ENCODE results near the gene NUPR2. TPM values are rescaled to one million over a fixed set of nuclear protein-coding genes. Genes with fewer than 3 reads are reported as not detected.
A peak's percentile ranks its signal among the peaks of the same experiment; 100 is the strongest.
"Not testable (repeated sequence)": the region's sequence is repeated elsewhere in the genome, so short reads cannot be mapped to it uniquely, and the experiment has no call there.

Gene NUPR2, protein sequence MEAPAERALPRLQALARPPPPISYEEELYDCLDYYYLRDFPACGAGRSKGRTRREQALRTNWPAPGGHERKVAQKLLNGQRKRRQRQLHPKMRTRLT
- total RNA-seq (10.3 TPM), polyA plus RNA-seq (ENCODE audit: insufficient read depth, low read depth, low replicate concordance) (39.6 TPM)
- long read RNA-seq, donor 1, partial matches to known transcripts: 0 of 1 reads
- long read RNA-seq, donor 1, other reads (novel, unspliced or antisense): 0 of 1 reads
- long read RNA-seq, donor 2, partial matches to known transcripts: 0 of 2 reads
- long read RNA-seq, donor 2, other reads (novel, unspliced or antisense): 0 of 2 reads
- long read RNA-seq, donor 3, partial matches to known transcripts: 0 of 4 reads
- long read RNA-seq, donor 3, other reads (novel, unspliced or antisense): 0 of 4 reads
- long read RNA-seq, donor 4, partial matches to known transcripts: 0 of 1 reads
- long read RNA-seq, donor 4, other reads (novel, unspliced or antisense): 0 of 1 reads
- long read RNA-seq, donor 5: 0 reads
- long read RNA-seq, donor 6, transcript NUPR2-201 (2 exons, 603 nt): major isoform, 12 of 12 reads
- long read RNA-seq, donor 6, partial matches to known transcripts: 0 of 12 reads
- long read RNA-seq, donor 6, other reads (novel, unspliced or antisense): 0 of 12 reads
- long read RNA-seq, donor 7, transcript NUPR2-201 (2 exons, 603 nt): major isoform, 6 of 6 reads
- long read RNA-seq, donor 7, partial matches to known transcripts: 0 of 6 reads
- long read RNA-seq, donor 7, other reads (novel, unspliced or antisense): 0 of 6 reads
- long read RNA-seq, donor 8, transcript NUPR2-201 (2 exons, 603 nt): major isoform, 5 of 5 reads
- long read RNA-seq, donor 8, partial matches to known transcripts: 0 of 5 reads
- long read RNA-seq, donor 8, other reads (novel, unspliced or antisense): 0 of 5 reads
- long read RNA-seq, donor 9, transcript NUPR2-201 (2 exons, 603 nt): major isoform, 6 of 6 reads
- long read RNA-seq, donor 9, partial matches to known transcripts: 0 of 6 reads
- long read RNA-seq, donor 9, other reads (novel, unspliced or antisense): 0 of 6 reads
- long read RNA-seq, donor 10: 0 reads

DNA sequence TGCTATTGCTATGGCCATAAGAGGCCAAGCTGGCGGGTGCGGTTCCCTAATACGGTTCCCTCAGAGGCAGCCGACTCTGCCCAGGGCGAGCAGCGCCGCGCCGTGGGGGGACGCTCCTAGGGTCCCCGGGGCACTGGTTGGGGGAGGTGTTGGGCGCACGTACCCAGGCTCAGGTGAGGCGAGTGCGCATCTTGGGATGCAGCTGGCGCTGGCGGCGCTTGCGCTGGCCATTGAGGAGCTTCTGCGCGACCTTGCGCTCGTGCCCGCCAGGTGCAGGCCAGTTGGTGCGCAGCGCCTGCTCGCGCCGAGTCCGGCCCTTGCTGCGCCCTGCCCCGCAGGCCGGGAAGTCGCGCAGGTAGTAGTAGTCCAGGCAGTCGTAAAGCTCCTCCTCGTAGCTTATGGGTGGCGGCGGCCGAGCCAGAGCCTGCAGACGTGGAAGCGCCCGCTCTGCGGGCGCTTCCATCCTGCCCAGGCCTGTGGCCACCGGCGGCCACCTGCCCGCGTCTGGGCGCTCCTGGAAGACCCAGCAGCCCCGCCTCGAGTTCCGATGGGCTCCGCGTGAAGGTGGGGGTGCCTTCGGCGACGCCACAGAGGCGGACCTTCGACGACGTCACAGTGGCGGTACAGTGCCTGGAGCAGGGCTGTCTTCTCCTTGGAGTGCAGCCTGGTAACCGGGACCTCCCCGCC, at the start of gene NUPR2:
Gene NUPR2, minus strand, starts transcription at position 566 of the 687 bp plus-strand sequence. Its CDS starts 103 bp downstream, at position 463.
- no peaks in the 10 kb centered on the region for H3K9me3 ChIP-seq (ENCODE audit: control insufficient read depth in 2 of 3, insufficient read depth in 1 of 3, low read length in 3 of 3)
- intact Hi-C loops (cut with DNase I): no loop called here
- peak within 1 kb of the TSS in 1 of 3 donors; percentile 51 for H3K9ac ChIP-seq (ENCODE audit: low read length in 3 of 3)
- no peaks in the 10 kb centered on the region for H3K4me1 ChIP-seq (ENCODE audit: control insufficient read depth in 2 of 3, insufficient read depth in 2 of 3, low read depth in 1 of 3, low read length in 3 of 3)
- no peaks in the 10 kb centered on the region for H3K36me3 ChIP-seq (ENCODE audit: control insufficient read depth in 2 of 3, insufficient read depth in 3 of 3, low read length in 3 of 3)
- no peaks in the 10 kb centered on the region for H3K27me3 ChIP-seq (ENCODE audit: control insufficient read depth, insufficient read depth, low read length)
- TF ChIP-seq, protein P1, sequence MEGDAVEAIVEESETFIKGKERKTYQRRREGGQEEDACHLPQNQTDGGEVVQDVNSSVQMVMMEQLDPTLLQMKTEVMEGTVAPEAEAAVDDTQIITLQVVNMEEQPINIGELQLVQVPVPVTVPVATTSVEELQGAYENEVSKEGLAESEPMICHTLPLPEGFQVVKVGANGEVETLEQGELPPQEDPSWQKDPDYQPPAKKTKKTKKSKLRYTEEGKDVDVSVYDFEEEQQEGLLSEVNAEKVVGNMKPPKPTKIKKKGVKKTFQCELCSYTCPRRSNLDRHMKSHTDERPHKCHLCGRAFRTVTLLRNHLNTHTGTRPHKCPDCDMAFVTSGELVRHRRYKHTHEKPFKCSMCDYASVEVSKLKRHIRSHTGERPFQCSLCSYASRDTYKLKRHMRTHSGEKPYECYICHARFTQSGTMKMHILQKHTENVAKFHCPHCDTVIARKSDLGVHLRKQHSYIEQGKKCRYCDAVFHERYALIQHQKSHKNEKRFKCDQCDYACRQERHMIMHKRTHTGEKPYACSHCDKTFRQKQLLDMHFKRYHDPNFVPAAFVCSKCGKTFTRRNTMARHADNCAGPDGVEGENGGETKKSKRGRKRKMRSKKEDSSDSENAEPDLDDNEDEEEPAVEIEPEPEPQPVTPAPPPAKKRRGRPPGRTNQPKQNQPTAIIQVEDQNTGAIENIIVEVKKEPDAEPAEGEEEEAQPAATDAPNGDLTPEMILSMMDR (IDR thresholded peaks at IDR 0.05; ENCODE audit: borderline replicate concordance, extremely low read depth, insufficient read depth): no peak
- H3K4me3 ChIP-seq (ENCODE audit: low read length in 3 of 3): peak within 1 kb of the TSS in 2 of 3 donors; percentile 42 to 53
- peak; percentile 40 to 78 (median 51) for DNase-seq
- H3K27ac ChIP-seq (ENCODE audit: low read depth in 2 of 2, low read length in 2 of 2): peak within 1 kb of the TSS; percentile 5 to 76
- no peak for FAIRE-seq

DNA sequence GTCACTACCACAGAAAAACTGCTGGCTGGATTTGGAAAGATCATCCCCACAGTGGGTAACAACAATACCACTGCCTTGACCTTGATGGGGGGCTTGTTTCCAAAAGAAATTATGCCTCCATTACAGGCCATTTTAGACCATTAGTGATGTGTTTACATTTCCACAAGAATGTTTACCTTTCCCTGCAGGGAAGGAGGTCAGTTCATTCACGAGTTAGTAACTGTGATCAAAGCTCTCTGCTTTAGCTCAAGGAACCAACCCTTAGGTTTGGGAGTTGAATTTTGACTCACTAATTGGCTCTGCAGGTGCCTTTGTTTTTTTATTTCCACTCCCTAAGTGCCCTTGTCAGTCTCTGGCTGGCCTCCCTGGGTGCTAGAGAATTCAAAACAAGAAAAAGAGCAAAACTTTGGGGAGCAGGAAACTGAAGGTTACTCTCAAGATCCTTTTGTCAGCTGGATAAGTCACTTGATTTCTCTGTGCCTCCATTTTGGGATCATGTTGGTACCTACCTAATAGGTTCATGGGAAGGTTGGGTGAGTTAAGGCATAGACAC, 41.1 kb upstream of the NUPR2 start:
- DNase-seq (peak in 1 of 5 donors; percentile 7), FAIRE-seq (no peak)
- no peak overlapping the region for H3K27ac ChIP-seq (ENCODE audit: low read depth in 2 of 2, low read length in 2 of 2)
- H3K4me1 ChIP-seq (ENCODE audit: control insufficient read depth in 2 of 3, insufficient read depth in 2 of 3, low read depth in 1 of 3, low read length in 3 of 3): no peaks in the 10 kb centered on the region
- no peaks in the 10 kb centered on the region for H3K27me3 ChIP-seq (ENCODE audit: control insufficient read depth, insufficient read depth, low read length)
- no peak overlapping the region for H3K9ac ChIP-seq (ENCODE audit: low read length in 3 of 3)
- TF ChIP-seq, protein P1 (IDR thresholded peaks at IDR 0.05; ENCODE audit: borderline replicate concordance, extremely low read depth, insufficient read depth): no peak
- H3K4me3 ChIP-seq (ENCODE audit: low read length in 3 of 3): no peak overlapping the region
- intact Hi-C loops (cut with DNase I): no loop called here
- no peaks in the 10 kb centered on the region for H3K9me3 ChIP-seq (ENCODE audit: control insufficient read depth in 2 of 3, insufficient read depth in 1 of 3, low read length in 3 of 3)
- no peaks in the 10 kb centered on the region for H3K36me3 ChIP-seq (ENCODE audit: control insufficient read depth in 2 of 3, insufficient read depth in 3 of 3, low read length in 3 of 3)

DNA sequence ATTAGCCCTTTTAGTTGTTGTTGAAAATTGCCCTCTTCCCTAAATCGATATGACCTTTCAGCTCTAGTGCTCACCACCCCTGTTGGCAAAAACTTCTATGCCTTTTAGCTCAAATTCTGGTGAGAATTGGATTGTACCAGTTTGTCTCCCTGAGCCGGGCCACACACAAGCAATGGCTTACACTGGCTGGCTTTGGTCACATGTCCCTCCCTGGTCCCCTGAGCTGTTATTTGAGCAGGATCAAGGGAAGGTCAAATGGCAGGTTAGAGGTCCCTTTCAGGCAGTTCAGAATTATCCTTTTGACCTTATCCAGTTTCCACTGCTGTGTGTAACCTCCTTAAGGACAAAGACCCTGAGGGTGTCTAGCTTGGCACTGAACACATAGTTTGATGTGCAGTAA, 14.8 kb upstream of the NUPR2 start:
- H3K36me3 ChIP-seq (ENCODE audit: control insufficient read depth in 2 of 3, insufficient read depth in 3 of 3, low read length in 3 of 3); intact Hi-C loops (cut with DNase I); H3K4me3 ChIP-seq (ENCODE audit: low read length in 3 of 3); H3K9me3 ChIP-seq (ENCODE audit: control insufficient read depth in 2 of 3, insufficient read depth in 1 of 3, low read length in 3 of 3); H3K27me3 ChIP-seq (ENCODE audit: control insufficient read depth, insufficient read depth, low read length); DNase-seq; H3K27ac ChIP-seq (ENCODE audit: low read depth in 2 of 2, low read length in 2 of 2); H3K4me1 ChIP-seq (ENCODE audit: control insufficient read depth in 2 of 3, insufficient read depth in 2 of 3, low read depth in 1 of 3, low read length in 3 of 3); H3K9ac ChIP-seq (ENCODE audit: low read length in 3 of 3); FAIRE-seq: not testable (repeated sequence)

Measured in kidney (tissue), 22 donors.